GM03348 (cell line): ENCODE data around the gene RAP1GAP.

Experiments
- DNase-seq: peaks from one replicate; pipeline ENCODE4 v3.0.0; 2012; ENCODE audit warnings: low spot score

RAP1GAP gene

DNA sequence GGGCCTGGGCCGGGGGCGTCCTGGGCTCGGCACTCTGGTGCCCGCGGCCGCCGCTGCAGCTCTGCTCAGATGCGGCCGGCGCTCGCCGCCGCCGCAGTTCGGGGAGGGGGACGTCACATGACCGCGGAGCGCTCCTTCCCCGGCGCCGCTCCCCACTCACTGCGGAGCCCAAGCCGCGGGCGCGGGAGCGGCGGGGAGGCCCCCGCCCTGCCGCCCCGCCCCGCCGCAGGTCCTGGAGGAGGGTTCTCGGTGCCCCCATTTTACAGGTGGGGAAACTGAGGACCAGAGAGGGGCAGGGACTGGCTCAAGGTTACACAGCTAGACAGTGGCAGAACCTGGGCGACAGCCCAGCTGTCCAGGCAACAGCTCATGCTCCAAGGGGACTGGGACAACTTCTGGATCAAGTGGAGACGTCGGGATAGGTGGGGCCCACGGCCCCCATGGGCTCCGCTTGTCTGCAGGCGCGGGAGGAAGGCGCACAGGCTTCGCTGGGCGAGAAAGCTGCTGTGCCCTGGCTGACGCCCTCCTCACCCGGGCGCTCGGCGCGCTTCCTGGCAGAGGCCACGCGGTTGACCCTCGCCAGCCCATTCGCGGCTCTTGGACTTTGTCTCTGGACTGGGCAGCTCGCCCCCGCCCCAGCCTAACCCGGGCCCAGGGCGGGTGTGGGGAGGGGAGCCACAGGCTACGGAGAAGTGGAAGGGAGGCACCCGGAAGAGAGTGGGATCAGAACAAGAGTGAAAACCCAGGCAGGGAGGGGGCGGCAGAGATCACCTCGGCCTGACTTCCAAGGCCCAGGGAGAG lies at the start of gene RAP1GAP:
Gene RAP1GAP (minus strand): TSS at position 100 of the 801 bp plus-strand sequence. CDS start 49,325 bp downstream, outside the sequence.
- peak; percentile 64 for DNase-seq

DNA sequence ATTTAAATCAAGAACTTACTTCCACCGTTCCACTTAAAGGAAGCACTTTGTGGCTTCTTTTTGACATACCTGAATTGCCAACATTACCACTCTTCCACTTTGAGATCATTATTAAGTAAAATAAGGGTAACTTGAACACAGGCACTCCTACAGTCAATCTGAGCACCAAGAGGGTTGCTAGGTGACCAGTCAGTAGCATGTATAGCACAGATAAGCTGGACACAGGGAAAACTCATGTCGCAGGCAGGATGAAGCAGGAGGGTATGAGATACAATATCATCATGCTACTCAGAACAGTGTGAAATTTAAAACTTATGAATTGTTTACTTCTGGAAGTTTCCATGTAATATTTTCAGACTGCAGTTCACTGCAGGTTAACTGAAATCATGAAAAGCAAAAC lies 47.0 kb upstream of the RAP1GAP start:
- DNase-seq: no peak

DNA sequence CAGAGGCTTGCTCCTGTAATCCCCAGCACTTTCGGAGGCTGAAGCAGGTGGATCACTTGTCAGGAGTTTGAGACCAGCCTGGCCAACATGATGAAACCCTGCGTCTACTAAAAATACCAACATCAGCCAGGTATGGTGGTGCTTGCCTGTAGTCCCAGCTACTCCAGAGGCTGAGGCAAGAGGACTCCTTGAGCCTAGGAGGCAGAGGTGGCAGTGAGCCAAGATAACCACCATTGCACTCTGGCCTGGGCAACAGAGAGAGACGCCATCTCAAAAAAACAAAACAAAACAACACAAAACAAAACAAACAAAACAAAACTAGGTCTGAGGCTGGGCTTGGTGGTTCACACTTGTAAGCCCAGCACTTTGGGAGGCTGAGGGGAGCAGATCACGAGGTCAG lies 38.7 kb upstream of the RAP1GAP start:
- no peak for DNase-seq

DNA sequence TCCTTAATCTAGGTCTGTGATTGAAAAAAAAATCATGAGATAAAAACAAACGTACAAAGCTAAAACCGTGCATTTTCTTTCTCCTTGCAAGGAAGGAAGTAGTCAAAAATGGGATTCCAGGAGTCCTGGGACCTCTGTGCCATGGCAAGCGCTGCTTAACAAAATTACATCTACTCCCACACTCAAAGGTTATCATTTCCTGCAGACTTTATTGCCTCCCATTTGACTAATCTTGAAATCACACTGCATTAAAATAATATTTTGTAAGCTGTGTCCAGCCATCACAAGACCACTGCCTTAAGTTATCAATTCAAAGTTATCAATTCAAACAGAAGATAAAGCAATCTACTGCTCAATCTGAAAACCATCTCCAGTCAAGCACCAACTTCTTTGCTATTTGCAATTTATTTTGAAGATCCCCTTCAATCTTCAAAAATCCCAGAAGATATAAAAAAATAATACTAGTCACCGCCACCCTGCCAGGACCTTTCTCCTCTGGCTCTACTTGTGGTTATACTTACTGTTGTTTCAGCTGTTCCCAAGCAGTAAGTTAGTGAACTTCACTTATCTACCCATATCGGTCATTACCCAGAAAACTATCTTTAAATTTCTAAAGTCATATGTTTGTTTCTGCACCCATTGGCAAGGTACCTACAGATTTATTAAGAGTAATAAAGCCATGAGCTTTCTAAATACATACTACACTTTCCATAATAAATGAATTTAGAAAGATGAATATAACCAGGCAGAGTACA lies 38.1 kb upstream of the RAP1GAP start:
- no peak for DNase-seq

DNA sequence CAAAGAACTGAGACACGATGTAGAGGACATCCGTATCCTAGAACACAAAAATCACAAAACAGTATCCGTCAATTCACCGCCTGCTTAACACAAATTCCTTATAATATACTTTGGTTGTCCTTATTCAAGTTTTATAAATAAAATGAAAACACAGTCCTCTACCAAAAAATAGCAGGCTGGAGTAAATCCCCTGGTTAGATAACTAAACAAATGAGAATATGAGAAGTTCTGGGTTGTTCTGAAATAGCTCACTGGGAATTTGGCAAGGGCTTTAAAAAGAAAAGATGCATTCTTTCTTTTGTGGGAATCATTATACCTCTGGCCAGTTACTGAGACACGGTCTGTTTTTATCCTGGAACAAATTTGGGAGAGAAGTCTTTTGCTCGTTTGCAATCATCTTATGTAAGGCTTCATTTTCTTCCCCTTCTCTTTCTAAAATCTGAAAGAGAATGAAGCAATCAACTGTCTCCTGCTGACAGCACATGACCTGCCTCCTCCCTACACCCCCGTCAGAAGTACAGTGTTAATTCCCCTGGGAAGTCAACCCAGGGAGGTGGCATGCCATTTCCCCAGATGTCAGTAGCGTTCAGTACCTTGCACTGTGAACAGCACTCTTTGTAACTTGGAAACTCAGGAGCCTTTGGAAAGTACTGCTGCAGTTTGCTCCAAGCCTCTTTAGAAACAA lies 37.1 kb upstream of the RAP1GAP start:
- DNase-seq: peak; percentile 31

DNA sequence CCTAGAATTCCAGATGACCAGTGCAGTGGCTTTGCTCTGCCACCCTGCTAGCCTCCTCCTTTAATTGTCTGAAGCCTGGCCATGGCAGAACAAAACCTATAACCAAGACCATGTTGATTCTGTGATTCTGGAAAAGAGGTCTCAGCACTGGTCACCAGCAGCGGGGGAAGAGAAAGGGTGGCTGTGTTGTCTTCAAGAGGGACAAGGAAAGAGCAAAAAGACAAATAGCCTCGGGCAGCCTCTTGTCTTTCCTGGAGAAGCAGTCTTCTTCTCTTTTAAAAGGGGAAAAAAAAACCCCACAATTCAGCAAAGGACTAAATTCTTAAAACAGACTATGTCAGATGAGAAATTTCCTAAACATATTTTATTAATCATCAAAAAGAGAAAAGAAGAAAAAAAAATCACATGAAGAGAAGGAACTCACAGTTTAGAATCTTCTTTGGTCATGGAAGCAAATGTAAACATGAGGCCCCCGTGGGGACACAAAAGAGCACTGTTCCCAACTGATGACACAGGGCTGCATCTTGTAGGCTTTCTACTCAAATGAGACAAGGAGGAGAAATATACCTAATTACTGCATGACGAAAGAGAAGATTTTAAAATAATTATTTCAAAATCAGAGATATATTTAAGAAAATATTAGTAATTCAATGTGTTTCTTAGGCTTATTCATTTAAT lies 36.3 kb upstream of the RAP1GAP start:
- DNase-seq: no peak

DNA sequence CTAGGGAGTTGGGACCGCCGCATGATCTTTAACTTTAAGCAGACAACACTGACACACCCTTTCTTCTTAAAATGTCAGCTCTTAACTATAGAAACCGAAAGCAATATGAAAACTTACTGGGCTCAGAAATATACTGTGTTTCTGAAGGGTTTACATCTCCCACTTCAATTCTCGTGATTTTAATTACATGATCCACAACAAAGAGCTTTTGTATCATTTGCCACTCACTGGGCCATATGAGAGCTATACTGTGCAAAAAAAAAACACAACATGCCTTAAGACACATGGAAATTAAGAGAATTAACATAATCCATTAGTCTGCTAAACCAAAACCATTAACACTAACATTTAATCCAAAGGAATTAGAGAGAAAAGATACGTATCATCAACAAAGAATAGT lies 35.0 kb upstream of the RAP1GAP start:
- no peak for DNase-seq

DNA sequence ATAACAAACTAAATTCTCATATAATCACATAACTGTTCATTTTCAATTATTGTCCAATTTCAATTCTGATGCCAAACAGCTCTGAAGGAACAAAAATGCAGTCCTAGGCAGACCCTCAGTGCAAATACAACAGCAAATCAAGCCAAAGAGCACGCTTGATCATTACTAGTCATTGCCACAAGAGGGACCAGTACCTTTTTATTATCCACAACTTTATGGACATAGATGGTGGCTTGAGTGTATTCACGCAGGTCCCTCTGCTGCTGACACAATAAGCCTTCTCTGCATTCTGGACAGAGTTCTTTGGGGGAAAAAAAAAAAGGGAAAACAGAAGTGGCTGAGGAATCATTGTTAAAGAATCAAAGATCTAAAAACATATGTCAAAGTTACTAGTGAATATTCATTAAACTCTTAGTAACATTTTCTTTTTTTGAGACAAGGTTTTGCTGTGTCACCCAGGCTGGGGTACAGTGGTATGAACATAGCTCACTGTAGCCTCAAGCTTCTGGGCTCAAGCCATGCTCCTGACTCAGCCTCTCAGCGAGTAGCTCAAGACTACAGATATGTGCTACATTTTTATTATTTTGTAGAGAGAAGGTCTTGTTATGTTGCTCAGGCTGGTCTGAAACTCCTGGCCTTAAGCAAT lies 34.3 kb upstream of the RAP1GAP start:
- peak; percentile 36 for DNase-seq

DNA sequence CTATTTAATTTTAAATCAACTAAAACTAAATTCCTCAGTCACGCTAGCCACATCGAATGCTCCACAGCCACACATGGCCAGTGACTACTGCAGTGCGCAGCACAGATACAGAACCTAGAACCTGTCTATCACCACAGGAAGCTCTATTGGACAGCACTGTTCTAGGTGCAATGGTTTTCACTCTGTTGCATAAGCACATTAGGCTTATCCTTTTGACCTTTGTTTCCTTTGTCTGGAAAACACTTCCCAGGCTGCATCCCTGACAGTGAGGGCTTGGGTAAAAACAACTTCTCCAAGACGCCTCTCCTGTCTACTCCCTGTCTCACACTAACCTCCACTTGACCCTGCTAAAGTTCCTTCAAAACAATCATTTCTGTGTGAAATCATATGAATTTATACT lies 33.6 kb upstream of the RAP1GAP start:
- DNase-seq: no peak

DNA sequence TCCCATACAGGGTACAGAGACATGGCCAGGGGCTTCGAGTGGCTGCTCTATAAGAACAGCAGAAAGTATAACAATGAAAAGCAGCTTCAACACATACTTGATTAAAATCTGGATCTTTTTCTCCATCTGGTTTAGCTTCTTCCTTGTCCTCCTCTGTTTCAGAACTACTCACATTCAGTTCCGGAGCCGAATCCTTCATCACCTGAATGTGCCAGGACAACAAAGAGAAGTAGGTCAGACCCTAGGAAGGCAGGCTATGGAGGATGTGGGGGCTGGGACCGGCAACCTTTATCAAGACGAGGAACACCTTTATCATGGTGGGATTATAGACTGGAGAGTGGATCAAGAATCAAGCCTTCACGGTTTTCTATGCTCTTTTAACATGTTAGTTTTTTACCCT lies 32.2 kb upstream of the RAP1GAP start:
- DNase-seq: no peak

DNA sequence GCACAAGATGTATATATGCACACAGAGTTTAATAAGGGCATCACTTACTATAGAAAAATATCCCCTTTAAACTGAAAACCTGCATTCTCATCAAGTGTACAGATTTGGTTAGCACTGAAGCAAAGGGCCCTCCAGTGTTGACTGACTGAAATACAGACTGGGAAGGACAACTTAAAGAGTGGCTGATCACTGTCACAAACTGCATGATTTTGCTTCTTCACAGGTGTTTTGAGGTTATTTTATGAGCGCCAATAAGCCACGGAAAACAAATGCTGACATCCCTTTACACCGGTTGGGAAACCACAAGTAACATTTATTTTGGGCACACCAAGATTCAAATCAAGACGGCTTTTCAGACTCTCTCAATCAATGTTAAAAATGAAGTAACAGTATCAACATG lies 30.9 kb upstream of the RAP1GAP start:
- DNase-seq: no peak

DNA sequence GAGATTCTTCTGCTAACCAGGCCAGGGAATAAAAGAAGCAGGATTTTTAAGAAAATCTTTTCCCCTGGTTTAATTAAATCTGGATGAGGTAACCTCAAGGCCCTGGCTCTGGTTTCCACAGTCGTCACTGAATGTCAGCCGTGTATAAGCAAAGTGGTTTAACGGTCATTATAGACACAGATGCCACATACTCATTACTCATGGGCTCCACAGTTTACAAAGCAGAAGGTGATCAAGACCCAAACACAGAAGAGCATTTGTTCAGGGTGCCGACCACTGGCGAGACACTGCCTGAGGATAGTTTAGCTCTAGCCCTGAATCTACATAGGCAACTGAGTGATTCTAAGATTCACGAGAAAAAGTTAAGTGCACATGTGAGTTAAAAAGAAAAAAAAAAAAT lies 27.8 kb upstream of the RAP1GAP start:
- DNase-seq: no peak

DNA sequence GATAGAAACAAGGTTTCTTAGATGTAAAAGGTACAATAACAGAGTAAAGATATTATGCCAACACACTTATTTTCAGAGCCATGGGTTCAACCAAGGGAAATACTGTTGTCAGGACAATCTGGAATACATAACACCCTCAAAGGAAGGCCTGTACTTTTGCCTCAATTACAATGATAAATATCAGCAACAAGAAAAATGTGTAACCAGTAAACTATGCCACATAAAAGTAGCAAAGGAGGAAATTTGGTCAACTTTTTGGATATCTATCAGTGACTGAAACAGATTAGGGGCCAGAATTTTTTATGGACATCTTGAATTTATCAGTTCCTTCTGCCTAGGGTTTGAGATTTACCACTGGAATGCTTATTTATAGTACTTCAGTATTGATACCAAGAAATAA lies 24.6 kb upstream of the RAP1GAP start:
- DNase-seq: peak; percentile 12

DNA sequence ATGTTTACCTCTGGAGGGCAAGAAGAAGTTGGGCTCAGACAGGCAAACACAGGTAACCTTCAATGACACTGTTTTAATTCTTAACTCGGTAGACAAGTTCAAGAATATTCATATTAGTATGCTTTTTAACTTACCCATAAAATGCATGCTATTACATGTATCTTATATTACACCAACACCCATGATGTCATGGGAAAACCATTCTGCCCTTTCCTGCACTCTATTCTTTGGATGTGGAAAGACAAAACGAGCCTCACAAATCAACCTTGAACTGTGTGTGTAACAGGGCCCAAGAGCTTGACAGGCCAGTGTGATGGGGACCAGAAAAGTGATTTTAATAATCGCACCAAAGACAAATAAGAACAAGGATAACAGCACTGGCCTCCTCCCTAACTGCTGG lies 22.6 kb upstream of the RAP1GAP start:
- no peak for DNase-seq

DNA sequence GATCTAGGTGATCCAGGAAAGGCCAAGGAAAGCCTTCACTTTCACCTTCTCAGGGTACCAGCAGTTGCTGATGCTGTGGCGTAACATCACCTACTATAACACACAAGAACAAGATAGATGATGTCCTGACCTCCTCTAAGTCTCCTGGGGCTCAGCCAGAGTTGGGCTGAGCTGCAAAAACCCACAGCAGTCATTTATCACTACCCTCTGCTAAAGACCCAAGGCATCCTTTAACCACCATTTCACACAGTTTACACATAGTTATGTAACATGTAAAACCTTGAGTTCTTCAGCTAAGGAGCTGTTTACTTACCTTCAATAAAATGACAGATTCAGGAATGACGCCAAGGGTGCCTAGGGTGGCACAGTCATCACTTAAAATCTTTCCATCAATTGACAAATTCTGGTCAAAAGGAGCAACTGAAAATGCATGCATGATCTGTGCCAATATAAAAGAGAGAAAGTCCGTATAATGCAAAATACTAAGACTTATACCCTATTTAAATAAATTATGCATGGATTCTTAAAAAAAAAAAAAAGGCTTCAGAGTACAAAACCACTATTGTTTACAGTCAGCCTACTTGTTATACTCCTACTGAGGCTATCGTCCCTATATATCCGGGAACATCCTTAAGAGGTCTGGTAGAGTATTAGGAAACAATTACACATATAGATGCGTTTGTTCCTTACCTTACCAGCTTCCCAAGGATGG lies 20.7 kb upstream of the RAP1GAP start:
- DNase-seq: no peak

DNA sequence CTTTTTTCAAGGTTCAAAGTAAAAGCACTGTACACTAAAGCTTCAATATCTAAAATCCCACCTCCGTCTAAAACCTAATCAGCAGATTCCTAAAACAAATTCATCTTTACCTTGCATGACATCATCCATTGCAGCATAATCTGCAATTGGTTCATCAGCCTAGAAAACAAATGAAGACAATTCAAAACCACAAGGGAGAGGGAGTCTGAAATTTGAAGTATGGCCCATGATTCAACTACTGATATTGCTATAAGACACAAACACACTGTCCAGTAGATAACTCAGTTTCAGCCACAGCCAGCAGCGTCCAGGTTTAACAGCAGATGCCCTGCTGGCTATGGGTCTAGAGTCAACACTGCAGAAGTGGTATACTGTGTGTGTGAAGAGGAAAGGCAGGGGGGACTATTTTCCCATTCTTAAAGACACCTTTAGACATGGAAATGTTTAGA lies 17.9 kb upstream of the RAP1GAP start:
- DNase-seq: no peak

DNA sequence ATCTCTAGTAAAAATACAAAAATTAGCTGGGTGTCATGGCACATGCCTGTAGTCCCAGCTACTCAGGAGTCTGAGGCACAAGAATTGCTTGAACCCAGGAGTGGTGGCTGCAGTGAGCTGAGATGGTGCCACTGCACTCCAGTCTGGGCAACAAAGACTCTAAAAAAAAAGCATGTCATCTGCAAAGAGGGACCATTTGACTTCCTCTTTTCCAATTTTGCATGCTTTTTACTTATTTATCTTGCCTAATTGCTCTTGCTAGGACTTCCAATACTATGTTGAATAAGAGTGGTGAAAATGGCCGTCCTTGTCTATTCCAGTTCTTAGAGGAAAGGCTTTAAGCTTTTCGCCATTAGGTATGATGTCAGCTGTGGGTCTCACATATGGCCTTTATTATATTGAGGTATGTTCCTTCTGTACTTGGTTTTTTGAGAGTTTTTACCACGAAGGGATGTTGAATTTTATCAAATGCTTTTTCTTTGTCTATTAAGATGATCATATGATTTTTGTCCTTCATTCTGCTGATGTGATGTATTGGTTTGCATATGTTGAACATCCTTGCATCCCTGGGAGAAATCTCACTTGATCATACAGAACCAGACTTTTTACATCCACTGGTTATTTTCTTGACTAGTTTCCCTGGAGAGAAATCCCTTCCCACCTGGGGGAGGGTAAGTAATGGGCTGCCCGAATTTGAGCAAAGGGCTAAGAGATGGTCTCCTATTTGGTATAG lies 17.0 kb upstream of the RAP1GAP start:
- DNase-seq: no peak

DNA sequence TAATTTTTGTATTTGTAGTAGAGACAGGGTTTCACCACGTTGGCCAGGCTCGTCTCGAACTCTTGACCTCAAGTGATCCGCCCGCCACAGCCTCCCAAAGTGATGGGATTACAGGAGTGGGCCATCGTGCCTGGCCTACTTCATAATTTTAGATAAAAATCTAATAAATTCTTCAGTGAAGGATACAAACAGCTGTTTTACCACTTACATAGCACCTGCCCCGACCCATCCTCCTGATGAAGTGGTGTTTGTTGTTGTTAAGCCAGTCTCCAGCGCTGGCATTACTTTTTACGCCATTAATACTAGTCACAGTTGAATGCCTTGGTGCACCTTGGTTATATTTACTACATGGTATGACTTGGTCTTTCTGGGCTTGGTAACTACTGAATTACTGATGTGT lies 12.3 kb upstream of the RAP1GAP start:
- DNase-seq: no peak

DNA sequence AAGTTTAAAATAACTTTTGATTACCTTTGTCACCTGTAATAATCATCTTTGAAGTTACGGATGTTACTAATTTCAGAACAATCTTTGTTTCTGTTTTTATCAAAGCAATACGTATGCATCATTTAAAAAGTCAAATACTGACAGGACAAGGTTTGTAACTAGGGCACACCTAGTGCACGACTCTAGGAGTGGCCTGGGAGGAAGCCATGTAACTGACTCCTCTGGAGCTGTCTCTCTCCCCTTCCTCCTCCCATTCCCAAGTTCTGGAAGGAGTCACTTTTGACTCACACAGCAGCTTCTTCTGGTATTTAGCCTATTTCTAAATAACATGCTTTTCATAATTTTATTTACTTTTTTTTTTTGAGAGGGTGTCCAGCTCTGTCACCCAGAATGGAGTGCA lies 11.8 kb upstream of the RAP1GAP start:
- DNase-seq: peak; percentile 81

DNA sequence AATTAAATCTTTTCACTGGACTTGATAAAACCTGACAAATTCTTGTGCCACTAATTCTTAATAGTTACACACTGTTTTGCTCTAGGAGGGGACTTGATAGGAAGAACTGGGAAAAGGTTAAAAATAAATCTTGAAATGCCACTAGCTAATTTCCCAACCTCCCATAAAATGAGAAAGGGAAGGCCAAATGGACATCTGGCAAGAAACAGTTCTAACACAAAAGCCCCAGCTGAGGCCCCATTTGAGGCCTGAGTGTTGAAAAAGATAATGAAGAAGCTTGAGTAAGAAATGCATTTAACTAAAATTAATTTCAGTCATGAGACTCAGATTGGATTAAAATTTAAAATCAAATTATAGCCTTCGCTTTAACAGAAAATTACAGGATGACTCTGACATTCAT lies 11.2 kb upstream of the RAP1GAP start:
- no peak for DNase-seq
